Measurements from ENCODE around the gene THBD. TPM values are rescaled to one million over a fixed set of nuclear protein-coding genes. Genes with fewer than 3 reads are reported as not detected.

The THBD gene, protein sequence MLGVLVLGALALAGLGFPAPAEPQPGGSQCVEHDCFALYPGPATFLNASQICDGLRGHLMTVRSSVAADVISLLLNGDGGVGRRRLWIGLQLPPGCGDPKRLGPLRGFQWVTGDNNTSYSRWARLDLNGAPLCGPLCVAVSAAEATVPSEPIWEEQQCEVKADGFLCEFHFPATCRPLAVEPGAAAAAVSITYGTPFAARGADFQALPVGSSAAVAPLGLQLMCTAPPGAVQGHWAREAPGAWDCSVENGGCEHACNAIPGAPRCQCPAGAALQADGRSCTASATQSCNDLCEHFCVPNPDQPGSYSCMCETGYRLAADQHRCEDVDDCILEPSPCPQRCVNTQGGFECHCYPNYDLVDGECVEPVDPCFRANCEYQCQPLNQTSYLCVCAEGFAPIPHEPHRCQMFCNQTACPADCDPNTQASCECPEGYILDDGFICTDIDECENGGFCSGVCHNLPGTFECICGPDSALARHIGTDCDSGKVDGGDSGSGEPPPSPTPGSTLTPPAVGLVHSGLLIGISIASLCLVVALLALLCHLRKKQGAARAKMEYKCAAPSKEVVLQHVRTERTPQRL
- polyA plus RNA-seq (ENCODE audit: insufficient read length), result 4.8 TPM

- no peak for DNase-seq (ENCODE audit: low read depth)
Measured at GRCh38 chr20:23049201-23050075, at the start of gene THBD. THBD (minus strand) TSS chr20:23049672; CDS start chr20:23049504, 168 bp downstream.

- DNase-seq (ENCODE audit: low read depth), result no peak
Measured at GRCh38 chr20:23097636-23098580, 48.4 kb upstream of the THBD start.

- no peak for DNase-seq (ENCODE audit: low read depth)
Measured at GRCh38 chr20:23096986-23097520, 47.6 kb upstream of the THBD start.

DNA sequence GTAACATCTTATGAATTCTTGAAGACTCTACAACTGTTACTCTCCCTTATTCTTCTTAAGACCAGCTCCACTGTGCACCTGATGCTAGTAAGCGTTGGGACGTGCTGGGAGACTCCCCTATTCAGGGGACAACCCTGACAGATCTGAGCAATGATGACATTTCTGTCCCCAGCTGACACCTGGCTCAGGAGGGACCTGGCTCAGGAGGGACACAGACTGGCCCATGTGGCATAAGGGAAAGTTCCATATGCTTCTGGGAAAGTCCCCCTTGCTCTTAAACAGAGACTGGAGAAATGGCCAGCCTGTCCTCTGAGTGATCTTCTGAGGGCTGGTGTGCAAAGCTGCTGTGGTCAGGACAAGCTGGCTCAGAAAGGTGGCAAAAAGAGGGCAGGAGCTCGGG, 46.6 kb upstream of the THBD start:
- DNase-seq (ENCODE audit: low read depth), result no peak

GRCh38 chr20:23095499-23095898, 46.0 kb upstream of the THBD start:
- DNase-seq (ENCODE audit: low read depth), result no peak

DNA sequence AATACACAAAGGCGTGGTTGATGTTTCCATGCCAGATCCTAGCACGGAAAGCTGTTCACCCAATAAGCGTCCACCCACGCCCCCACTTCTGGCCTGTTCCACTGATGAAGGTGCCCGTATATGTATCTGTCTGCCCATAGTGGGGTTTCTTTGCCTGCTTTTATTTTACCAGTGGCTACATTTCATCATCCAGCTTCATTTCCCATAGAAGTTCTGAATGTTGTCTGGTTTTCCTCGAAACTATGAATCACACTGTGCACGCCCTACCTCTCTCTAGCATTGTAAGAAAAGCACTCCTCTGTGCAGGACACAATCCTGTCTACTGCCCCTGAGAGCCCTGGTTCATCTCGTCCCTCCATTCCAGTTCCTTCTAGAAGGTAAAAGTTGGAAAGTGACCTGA, 45.5 kb upstream of the THBD start:
- no peak for DNase-seq (ENCODE audit: low read depth)

GRCh38 chr20:23094213-23094896, 44.9 kb upstream of the THBD start:
- DNase-seq (ENCODE audit: low read depth), result no peak

DNA sequence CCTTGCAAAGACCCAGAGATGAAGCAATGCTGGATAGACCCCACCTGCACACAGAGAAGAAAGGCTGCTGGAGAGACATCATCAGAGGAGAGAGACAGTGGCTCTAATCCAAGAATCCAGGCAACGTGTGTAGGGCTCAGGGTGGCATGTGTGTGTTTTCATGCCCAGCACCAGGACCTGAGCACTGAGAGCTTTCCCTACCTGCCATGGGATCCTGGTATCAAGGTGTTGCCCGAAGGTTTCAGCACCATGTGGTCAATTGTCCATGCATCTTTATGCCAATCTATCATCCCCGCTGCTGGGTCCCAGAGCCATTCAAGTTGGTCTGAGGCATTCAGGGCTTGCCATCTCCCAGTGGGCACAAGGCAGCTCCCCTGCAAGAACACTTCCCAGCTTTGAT, 44.1 kb upstream of the THBD start:
- DNase-seq (ENCODE audit: low read depth), result no peak

DNA sequence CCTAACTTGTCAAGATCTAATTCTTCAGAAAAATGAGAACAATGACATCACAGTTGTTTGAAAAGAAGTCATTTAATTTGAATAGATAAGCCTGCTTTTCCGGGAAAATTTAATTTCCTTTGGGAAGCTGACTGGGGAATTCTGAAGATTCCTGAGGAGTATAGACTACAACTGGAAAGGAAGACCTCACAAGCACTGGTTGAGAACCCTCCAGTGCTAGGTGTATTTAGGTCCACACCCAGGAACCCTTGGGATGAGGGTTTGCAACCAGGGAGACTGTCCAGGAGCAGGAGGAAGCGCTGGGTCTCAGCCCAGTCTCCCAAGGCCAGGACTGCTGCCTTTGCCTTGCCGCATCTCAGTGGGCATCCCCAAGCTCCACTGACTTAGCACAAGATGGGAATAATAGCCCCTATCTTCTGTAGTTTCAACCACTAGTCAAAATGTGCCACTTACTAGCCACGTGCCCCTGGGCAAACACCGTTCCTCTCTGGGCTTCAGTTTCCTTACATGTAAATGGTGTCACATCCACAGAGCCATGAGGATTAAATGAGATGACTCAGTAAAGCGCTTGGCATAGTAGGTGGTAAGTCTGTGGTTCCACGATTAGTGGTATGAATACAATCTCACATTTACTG, 43.5 kb upstream of the THBD start:
- DNase-seq (ENCODE audit: low read depth), result no peak

DNA sequence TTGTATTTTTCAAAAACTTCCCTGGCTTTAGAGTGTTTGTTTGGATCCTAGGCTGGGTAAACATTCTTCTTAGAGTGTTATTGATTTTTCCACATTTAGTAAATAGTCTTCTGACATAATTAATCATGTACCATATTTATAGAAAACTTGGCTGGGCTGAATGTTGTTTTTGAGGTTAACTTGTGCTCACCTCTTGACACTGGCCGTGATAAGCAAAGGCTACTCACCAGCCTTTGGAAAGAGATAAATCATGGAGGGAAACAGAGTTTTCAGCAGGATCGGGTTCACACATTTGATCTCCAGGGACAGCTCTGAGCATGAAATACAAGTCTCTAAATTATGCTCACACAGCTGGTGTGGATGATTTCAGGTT, 42.9 kb upstream of the THBD start:
- DNase-seq (ENCODE audit: low read depth), result no peak

DNA sequence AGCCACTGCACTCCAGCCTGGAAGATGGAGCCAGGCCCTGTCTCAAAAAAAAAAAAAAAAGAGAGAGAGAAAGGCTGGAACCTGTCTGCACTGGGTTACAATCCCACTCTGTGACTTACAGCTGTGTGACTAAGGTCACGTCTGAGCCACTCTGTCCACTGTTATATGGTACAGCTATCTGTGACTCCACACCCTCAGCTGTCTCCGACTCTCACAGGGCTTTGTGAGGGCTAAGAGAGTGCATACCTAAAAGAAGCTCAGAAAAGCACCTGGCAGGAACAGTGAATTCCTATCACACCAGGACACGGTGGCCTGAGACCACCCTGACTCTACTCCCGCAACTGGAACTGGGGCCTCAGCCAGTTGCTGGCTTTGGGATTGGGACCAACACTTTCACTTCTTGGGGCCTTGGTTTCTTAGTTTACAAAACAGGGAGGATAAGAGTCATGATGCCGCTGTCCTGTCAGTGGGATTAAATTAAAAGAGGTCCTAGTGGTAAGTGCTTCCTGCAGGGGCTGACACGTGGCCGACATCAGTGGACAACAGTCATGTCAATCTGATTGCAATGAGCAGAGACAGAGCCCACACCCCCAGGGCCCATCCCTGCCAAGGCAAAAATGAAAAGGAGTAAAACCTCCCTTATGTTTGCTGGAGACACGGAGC, 42.4 kb upstream of the THBD start:
- DNase-seq (ENCODE audit: low read depth), result no peak

- no peak for DNase-seq (ENCODE audit: low read depth)
Measured at GRCh38 chr20:23090878-23091277, 41.4 kb upstream of the THBD start.

- DNase-seq (ENCODE audit: low read depth), result no peak
Measured at GRCh38 chr20:23090147-23090546, 40.7 kb upstream of the THBD start.

GRCh38 chr20:23088866-23089265, 39.4 kb upstream of the THBD start:
- no peak for DNase-seq (ENCODE audit: low read depth)

GRCh38 chr20:23087587-23088251, 38.2 kb upstream of the THBD start:
- no peak for DNase-seq (ENCODE audit: low read depth)

- no peak for DNase-seq (ENCODE audit: low read depth)
Measured at GRCh38 chr20:23086931-23087411, 37.5 kb upstream of the THBD start.

- no peak for DNase-seq (ENCODE audit: low read depth)
Measured at GRCh38 chr20:23086056-23086566, 36.6 kb upstream of the THBD start, which contains the start of gene CD93. CD93 (minus strand) TSS chr20:23086324; CDS start chr20:23086192, 132 bp downstream.

DNA sequence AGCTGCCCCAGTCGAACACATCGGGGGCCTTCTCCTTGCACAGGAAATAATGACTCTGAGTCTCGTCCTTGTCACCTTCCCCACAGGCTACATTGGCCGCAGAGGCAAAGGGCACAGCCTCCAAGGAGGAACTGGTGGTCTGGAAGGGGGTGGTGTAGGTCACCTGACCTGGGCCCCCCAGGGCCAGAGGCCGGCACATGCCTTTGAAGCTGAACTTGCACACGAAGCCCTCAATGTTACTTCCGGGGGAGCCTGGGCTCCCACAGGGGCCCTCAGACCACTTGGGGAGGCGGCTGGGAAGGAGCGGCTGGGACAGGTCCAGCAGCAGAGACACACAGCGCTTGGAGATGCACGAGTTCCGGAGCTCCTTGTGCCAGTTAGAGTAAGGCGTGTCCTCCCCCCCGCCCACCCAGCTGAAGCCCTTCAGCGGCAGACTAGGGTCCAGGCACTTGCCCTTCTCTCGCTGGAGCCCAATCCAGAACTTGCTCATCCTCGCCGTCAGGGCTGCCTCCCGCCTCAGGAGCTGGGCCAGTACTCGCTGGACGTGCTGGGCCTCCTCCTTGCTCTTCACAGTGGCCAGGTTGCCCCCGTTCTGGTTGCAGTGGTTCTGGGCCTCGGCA, 36.1 kb upstream of the THBD start:
- no peak for DNase-seq (ENCODE audit: low read depth)
